ENCODE results near the gene ELK4.

DNA sequence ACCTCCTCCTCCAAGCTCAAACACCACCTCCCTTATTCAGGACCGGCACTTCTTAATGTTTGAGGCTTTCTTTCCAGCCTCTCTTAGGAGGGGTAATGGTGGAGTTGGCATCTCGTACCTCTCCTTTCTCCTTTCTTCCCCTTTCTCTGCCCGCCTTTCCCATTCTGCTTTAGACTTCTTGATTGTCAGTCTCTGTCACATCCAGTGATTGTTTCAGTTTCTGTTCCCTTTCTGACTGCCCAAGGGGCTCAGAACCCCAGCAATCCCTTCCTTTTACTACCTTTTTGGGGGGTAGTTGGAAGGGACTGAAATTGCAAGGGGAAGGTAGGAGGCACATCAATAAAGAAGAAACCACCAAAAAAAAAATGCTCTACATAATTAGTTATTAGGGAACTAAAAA is 5.6 kb downstream of the ELK4 start:
- TF ChIP-seq, protein P1, sequence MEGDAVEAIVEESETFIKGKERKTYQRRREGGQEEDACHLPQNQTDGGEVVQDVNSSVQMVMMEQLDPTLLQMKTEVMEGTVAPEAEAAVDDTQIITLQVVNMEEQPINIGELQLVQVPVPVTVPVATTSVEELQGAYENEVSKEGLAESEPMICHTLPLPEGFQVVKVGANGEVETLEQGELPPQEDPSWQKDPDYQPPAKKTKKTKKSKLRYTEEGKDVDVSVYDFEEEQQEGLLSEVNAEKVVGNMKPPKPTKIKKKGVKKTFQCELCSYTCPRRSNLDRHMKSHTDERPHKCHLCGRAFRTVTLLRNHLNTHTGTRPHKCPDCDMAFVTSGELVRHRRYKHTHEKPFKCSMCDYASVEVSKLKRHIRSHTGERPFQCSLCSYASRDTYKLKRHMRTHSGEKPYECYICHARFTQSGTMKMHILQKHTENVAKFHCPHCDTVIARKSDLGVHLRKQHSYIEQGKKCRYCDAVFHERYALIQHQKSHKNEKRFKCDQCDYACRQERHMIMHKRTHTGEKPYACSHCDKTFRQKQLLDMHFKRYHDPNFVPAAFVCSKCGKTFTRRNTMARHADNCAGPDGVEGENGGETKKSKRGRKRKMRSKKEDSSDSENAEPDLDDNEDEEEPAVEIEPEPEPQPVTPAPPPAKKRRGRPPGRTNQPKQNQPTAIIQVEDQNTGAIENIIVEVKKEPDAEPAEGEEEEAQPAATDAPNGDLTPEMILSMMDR (conservative IDR thresholded peaks at IDR 0.05; ENCODE audit: low read depth in 2 of 2) = no peak
- no peak for TF ChIP-seq STAT1 (IDR thresholded peaks at IDR 0.05; ENCODE audit: unreplicated experiment)
- TF ChIP-seq EZH2 (IDR thresholded peaks at IDR 0.05; ENCODE audit: low read depth, unreplicated experiment) = no peak
- no peak for TF ChIP-seq JUNB (IDR thresholded peaks at IDR 0.05; ENCODE audit: unreplicated experiment)
- TF ChIP-seq EZH2phosphoT487 (IDR thresholded peaks at IDR 0.05; ENCODE audit: unreplicated experiment) = no peak
- no peak for TF ChIP-seq NANOG (IDR thresholded peaks at IDR 0.05; ENCODE audit: borderline replicate concordance)
- TF ChIP-seq, protein P2, sequence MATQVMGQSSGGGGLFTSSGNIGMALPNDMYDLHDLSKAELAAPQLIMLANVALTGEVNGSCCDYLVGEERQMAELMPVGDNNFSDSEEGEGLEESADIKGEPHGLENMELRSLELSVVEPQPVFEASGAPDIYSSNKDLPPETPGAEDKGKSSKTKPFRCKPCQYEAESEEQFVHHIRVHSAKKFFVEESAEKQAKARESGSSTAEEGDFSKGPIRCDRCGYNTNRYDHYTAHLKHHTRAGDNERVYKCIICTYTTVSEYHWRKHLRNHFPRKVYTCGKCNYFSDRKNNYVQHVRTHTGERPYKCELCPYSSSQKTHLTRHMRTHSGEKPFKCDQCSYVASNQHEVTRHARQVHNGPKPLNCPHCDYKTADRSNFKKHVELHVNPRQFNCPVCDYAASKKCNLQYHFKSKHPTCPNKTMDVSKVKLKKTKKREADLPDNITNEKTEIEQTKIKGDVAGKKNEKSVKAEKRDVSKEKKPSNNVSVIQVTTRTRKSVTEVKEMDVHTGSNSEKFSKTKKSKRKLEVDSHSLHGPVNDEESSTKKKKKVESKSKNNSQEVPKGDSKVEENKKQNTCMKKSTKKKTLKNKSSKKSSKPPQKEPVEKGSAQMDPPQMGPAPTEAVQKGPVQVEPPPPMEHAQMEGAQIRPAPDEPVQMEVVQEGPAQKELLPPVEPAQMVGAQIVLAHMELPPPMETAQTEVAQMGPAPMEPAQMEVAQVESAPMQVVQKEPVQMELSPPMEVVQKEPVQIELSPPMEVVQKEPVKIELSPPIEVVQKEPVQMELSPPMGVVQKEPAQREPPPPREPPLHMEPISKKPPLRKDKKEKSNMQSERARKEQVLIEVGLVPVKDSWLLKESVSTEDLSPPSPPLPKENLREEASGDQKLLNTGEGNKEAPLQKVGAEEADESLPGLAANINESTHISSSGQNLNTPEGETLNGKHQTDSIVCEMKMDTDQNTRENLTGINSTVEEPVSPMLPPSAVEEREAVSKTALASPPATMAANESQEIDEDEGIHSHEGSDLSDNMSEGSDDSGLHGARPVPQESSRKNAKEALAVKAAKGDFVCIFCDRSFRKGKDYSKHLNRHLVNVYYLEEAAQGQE (IDR thresholded peaks at IDR 0.05; ENCODE audit: unreplicated experiment) = no peak
- TF ChIP-seq, protein P3, sequence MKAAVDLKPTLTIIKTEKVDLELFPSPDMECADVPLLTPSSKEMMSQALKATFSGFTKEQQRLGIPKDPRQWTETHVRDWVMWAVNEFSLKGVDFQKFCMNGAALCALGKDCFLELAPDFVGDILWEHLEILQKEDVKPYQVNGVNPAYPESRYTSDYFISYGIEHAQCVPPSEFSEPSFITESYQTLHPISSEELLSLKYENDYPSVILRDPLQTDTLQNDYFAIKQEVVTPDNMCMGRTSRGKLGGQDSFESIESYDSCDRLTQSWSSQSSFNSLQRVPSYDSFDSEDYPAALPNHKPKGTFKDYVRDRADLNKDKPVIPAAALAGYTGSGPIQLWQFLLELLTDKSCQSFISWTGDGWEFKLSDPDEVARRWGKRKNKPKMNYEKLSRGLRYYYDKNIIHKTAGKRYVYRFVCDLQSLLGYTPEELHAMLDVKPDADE (IDR thresholded peaks at IDR 0.05) = no peak
- no peak for TF ChIP-seq CREB1 (CRISPR knock-in tag; IDR thresholded peaks at IDR 0.05; ENCODE audit: low read depth)
- no peak for TF ChIP-seq POLR2AphosphoS5 (IDR thresholded peaks at IDR 0.05; ENCODE audit: low read depth)
- TF ChIP-seq ZNF331 (CRISPR knock-in tag; IDR thresholded peaks at IDR 0.05; ENCODE audit: low read depth) = no peak

Measured in GM23338 (cell line).